Measurements from ENCODE around the gene TTN. TPM values are rescaled to one million over a fixed set of nuclear protein-coding genes. Genes with fewer than 3 reads are reported as not detected.

TTN gene
- total RNA-seq, 3 donors from 2014 or later (not counting 1 experiment from before 2014, with no cell fraction given): 2.5 to 4.2 (median 3.7) TPM

- Histone ChIP-seq H3K9me3 (ENCODE audit: control insufficient read depth, insufficient read depth, low read length) (no peaks in the 10 kb centered on the region), H3K27me3 (ENCODE audit: control insufficient read depth, insufficient read depth, low read length) (no peaks in the 10 kb centered on the region), H3K36me3 (ENCODE audit: control insufficient read depth, insufficient read depth, low read length) (peaks cover 36% of the 10 kb centered on the region), H3K4me3 (ENCODE audit: low read length) (no peak overlapping the region), H3K4me1 (ENCODE audit: control insufficient read depth, insufficient read depth, low read length) (no peaks in the 10 kb centered on the region), H3K27ac (ENCODE audit: low read length) (no peak overlapping the region)
- TF ChIP-seq, protein P1, sequence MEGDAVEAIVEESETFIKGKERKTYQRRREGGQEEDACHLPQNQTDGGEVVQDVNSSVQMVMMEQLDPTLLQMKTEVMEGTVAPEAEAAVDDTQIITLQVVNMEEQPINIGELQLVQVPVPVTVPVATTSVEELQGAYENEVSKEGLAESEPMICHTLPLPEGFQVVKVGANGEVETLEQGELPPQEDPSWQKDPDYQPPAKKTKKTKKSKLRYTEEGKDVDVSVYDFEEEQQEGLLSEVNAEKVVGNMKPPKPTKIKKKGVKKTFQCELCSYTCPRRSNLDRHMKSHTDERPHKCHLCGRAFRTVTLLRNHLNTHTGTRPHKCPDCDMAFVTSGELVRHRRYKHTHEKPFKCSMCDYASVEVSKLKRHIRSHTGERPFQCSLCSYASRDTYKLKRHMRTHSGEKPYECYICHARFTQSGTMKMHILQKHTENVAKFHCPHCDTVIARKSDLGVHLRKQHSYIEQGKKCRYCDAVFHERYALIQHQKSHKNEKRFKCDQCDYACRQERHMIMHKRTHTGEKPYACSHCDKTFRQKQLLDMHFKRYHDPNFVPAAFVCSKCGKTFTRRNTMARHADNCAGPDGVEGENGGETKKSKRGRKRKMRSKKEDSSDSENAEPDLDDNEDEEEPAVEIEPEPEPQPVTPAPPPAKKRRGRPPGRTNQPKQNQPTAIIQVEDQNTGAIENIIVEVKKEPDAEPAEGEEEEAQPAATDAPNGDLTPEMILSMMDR (IDR thresholded peaks at IDR 0.05): no peak
- no peaks in the 10 kb centered on the region for H3K27me3 Mint-ChIP-seq (ENCODE audit: low read depth in 2 of 2)
- peak overlapping the region; percentile 2 to 60 for H3K27ac Mint-ChIP-seq
- WGBS (ENCODE audit: insufficient coverage): no CpG with 5 or more reads among the region's 2 CpGs
- no peaks in the 10 kb centered on the region for H3K9me3 Mint-ChIP-seq
- H3K36me3 Mint-ChIP-seq: no peaks in the 10 kb centered on the region
- DNase-seq (no peak), ATAC-seq (no peak)
- peaks cover 0 to 5% of the 10 kb centered on the region in 2 donors for H3K4me1 Mint-ChIP-seq
- intact Hi-C loops (cut with micrococcal nuclease): no loop called here
- H3K4me3 Mint-ChIP-seq: no peak overlapping the region
Measured at GRCh38 chr2:178508646-178509045, 298.6 kb downstream of the TTN start.

DNA sequence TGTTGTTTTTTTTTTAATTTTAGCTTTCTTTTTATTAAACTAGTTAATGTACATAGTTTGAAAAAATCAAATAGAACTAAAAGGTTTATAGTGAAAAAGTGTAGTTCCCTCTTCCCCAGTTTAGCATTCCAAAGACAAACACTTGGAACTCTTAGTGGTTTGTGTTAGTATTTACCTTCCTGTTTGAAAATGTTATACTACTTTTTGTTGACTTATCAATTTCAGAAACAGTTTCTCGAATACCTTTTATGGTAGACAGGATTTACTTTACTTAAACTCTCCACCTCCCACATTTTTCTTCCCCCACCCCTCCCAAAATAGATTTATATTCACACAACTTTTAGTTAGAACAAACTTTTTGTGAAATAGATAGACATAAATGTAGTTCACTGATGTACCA lies 300.3 kb downstream of the TTN start:
- Histone ChIP-seq H3K9me3 (ENCODE audit: control insufficient read depth, insufficient read depth, low read length) (no peaks in the 10 kb centered on the region), H3K4me3 (ENCODE audit: low read length) (no peak overlapping the region), H3K27ac (ENCODE audit: low read length) (no peak overlapping the region), H3K36me3 (ENCODE audit: control insufficient read depth, insufficient read depth, low read length) (peaks cover 45% of the 10 kb centered on the region), H3K4me1 (ENCODE audit: control insufficient read depth, insufficient read depth, low read length) (no peaks in the 10 kb centered on the region), H3K27me3 (ENCODE audit: control insufficient read depth, insufficient read depth, low read length) (no peaks in the 10 kb centered on the region)
- no peak overlapping the region for H3K4me3 Mint-ChIP-seq
- H3K4me1 Mint-ChIP-seq: peaks cover 0 to 5% of the 10 kb centered on the region in 2 donors
- intact Hi-C loops (cut with micrococcal nuclease): no loop called here
- TF ChIP-seq, protein P1 (IDR thresholded peaks at IDR 0.05): no peak
- no peak for ATAC-seq
- H3K36me3 Mint-ChIP-seq: peaks cover 10% of the 10 kb centered on the region
- H3K9me3 Mint-ChIP-seq: no peaks in the 10 kb centered on the region
- no CpG with 5 or more reads among the region's 1 CpG for WGBS (ENCODE audit: insufficient coverage)
- peak overlapping the region; percentile 22 to 60 for H3K27ac Mint-ChIP-seq
- H3K27me3 Mint-ChIP-seq (ENCODE audit: low read depth in 2 of 2): no peaks in the 10 kb centered on the region
- no peak for DNase-seq

- peaks cover 0 to 5% of the 10 kb centered on the region in 2 donors for H3K4me1 Mint-ChIP-seq
- DNase-seq: no peak
- H3K4me1 ChIP-seq (ENCODE audit: control insufficient read depth, insufficient read depth, low read length): no peaks in the 10 kb centered on the region
- peaks cover 14% of the 10 kb centered on the region for H3K36me3 Mint-ChIP-seq
- H3K4me3 Mint-ChIP-seq: no peak overlapping the region
- no peaks in the 10 kb centered on the region for H3K9me3 Mint-ChIP-seq
- no peak for ATAC-seq
- 100% methylated on average over 1 of the region's 2 CpGs for WGBS (ENCODE audit: insufficient coverage)
- H3K27me3 Mint-ChIP-seq (ENCODE audit: low read depth in 2 of 2): no peaks in the 10 kb centered on the region
- no peaks in the 10 kb centered on the region for H3K9me3 ChIP-seq (ENCODE audit: control insufficient read depth, insufficient read depth, low read length)
- intact Hi-C loops (cut with micrococcal nuclease): no loop called here
- TF ChIP-seq, protein P1 (IDR thresholded peaks at IDR 0.05): no peak
- H3K36me3 ChIP-seq (ENCODE audit: control insufficient read depth, insufficient read depth, low read length): peaks cover 49% of the 10 kb centered on the region
- no peak overlapping the region for H3K4me3 ChIP-seq (ENCODE audit: low read length)
- H3K27me3 ChIP-seq (ENCODE audit: control insufficient read depth, insufficient read depth, low read length): no peaks in the 10 kb centered on the region
- no peak overlapping the region for H3K27ac ChIP-seq (ENCODE audit: low read length)
- peak overlapping the region; percentile 22 to 60 for H3K27ac Mint-ChIP-seq
Measured at GRCh38 chr2:178506524-178506923, 300.7 kb downstream of the TTN start.

DNA sequence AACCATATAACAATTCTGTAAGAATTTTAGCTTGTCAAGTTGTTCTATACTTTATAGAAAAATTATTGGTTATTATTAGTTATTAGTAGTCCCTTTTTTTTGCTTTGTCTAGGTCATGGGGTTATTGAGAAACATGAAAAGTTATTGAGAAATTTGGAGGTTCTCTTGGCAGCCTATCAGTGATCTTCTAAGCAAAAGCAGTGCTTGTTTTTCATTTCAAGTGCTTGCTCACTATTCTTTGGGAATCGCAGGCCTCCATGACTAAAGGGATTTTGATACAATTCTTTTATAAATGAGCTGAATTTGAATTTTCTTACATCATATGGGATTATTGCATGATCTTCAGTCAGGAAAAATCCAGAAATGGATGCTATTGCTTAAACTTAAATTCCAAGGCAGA lies 301.1 kb downstream of the TTN start:
- Histone ChIP-seq H3K36me3 (ENCODE audit: control insufficient read depth, insufficient read depth, low read length) (peaks cover 53% of the 10 kb centered on the region), H3K27me3 (ENCODE audit: control insufficient read depth, insufficient read depth, low read length) (no peaks in the 10 kb centered on the region), H3K9me3 (ENCODE audit: control insufficient read depth, insufficient read depth, low read length) (no peaks in the 10 kb centered on the region), H3K4me3 (ENCODE audit: low read length) (no peak overlapping the region), H3K4me1 (ENCODE audit: control insufficient read depth, insufficient read depth, low read length) (no peaks in the 10 kb centered on the region), H3K27ac (ENCODE audit: low read length) (no peak overlapping the region)
- Mint-ChIP-seq H3K4me3 (no peak overlapping the region), H3K27ac (peak overlapping the region in 1 of 2 donors; percentile 22), H3K27me3 (ENCODE audit: low read depth in 2 of 2) (no peaks in the 10 kb centered on the region), H3K36me3 (peaks cover 18% of the 10 kb centered on the region), H3K4me1 (peaks cover 0 to 5% of the 10 kb centered on the region in 2 donors), H3K9me3 (no peaks in the 10 kb centered on the region)
- no peak for ATAC-seq
- TF ChIP-seq, protein P1 (IDR thresholded peaks at IDR 0.05): no peak
- intact Hi-C loops (cut with micrococcal nuclease): no loop called here
- no peak for DNase-seq
- 100% methylated on average over 1 of the region's 1 CpG for WGBS (ENCODE audit: insufficient coverage)
